ENCODE results near the gene CDK15.

The CDK15 gene

DNA sequence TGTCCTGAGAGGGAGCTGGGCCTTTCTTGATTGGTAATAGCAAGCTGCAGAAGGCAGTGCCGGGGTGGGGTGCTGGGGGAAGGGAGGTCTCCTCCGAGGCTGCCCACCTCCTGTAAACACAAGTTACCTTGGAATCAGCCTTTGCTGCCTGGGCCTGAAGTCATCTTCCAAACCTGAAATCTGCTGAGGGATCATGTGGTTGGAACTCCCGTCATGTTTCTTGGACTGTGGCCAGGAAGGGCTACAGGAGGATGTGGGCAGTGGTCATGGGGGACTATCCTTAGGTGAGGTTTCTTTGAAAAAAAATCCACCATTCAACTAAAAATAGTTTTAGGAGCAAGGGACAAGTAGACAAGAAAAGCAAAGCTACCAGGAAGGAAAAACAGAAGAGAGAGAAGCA lies 74.2 kb downstream of the CDK15 start:
- no peak overlapping the region for H3K4me3 ChIP-seq (ENCODE audit: low read depth, low read length)
- no peak for DNase-seq (ENCODE audit: low read depth)
- TF ChIP-seq CTCF (IDR thresholded peaks at IDR 0.05; ENCODE audit: control insufficient read depth, extremely low read depth, insufficient read depth), result no peak

DNA sequence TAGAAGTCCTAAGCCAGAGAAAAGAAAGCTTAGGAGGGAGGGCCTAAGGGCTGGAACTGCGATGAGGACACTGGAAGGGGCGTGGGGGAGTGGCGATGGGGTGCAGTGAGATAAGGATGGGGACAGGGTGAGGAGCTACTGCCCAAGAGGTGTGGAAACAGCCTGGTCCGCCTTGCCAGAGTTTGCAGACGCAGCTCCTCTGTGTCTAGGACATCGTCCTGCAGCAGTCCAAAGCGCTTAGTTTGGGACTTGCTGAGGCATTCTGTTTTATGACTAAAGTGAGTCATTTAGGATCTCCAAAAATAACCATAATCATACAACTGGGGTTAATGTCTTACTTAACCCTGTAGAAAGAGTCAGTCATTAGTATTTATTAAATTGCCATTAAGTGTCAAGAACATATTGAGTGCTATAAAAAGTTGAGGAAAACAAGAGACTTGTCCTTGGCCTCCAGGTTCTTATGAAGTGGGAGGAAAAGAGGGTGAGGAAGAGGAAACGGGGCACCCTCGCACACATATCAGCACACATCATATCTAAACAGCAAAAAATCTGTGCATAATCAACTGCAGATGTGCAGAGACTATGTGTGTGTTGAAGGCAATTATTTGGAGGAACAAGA lies 74.8 kb downstream of the CDK15 start:
- no peak overlapping the region for H3K4me3 ChIP-seq (ENCODE audit: low read depth, low read length)
- TF ChIP-seq CTCF (IDR thresholded peaks at IDR 0.05; ENCODE audit: control insufficient read depth, extremely low read depth, insufficient read depth), result no peak
- DNase-seq (ENCODE audit: low read depth), result no peak

GRCh38 chr2:201881741-201882140 lies 75.4 kb downstream of the CDK15 start:
- no peak overlapping the region for H3K4me3 ChIP-seq (ENCODE audit: low read depth, low read length)

GRCh38 chr2:201882353-201883090 lies 76.2 kb downstream of the CDK15 start:
- no peak for TF ChIP-seq CTCF (IDR thresholded peaks at IDR 0.05; ENCODE audit: control insufficient read depth, extremely low read depth, insufficient read depth)
- H3K4me3 ChIP-seq (ENCODE audit: low read depth, low read length), result no peak overlapping the region
- DNase-seq (ENCODE audit: low read depth), result peak; percentile 7

More at GRCh38 chr2:201881741-201882140, 75.4 kb downstream of the CDK15 start:
- no peak for TF ChIP-seq CTCF (IDR thresholded peaks at IDR 0.05; ENCODE audit: control insufficient read depth, extremely low read depth, insufficient read depth)
- DNase-seq (ENCODE audit: low read depth), result no peak

DNA sequence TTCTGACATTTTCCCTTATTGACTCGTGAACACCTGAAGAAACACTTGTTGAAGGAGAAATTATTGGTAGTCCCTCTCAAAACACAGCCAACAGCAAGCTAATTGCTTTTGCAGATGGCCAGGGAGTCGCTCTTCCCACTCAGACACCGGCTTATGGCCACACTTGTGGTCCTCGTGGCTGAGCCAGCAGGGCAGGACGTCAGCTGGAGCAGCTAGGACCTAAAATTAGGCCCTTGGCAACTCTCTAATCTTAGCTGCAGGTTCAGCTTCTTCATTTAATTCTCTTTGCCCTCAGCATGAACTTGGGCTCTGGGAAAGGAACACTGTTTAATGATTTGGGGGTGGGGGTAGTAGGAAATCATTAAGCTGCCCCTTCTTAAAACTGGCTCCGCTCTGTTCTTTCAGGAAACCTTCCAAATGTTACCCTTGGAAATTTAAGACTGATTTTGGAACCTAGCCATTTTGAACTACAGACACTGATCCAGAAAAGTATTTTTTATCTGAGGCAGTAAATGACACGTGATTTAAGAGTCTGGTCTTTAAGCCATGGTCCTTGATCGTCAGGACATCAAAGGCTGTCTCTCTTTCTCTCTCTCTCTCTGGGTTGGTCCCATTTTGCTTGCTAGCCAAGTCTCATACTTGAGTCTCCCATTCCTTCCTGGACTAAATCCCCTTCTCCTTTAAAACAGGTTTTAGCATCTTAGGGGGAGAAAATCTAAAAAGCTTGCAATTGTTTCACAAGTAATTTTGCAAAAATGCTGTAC lies 77.5 kb downstream of the CDK15 start:
- DNase-seq (ENCODE audit: low read depth), result no peak
- no peak for TF ChIP-seq CTCF (IDR thresholded peaks at IDR 0.05; ENCODE audit: control insufficient read depth, extremely low read depth, insufficient read depth)
- no peak overlapping the region for H3K4me3 ChIP-seq (ENCODE audit: low read depth, low read length)

- DNase-seq (ENCODE audit: low read depth), result no peak
- no peak for TF ChIP-seq CTCF (IDR thresholded peaks at IDR 0.05; ENCODE audit: control insufficient read depth, extremely low read depth, insufficient read depth)
- no peak overlapping the region for H3K4me3 ChIP-seq (ENCODE audit: low read depth, low read length)
Measured at GRCh38 chr2:201886504-201886903, 80.2 kb downstream of the CDK15 start.

Measured in LNCaP clone FGC (cell line).